Cardiac muscle cell (in vitro differentiated cells and primary cell): ENCODE measurements around the gene ZNF827. TPM values are rescaled to one million over a fixed set of nuclear protein-coding genes. Genes with fewer than 3 reads are reported as not detected.

ENCODE experiments used
- DNase-seq, 2 donors: peaks; one replicate each; pipeline versions ENCODE4 v3.0.0 to v3.0.0-alpha.2; 2010 to 2017; ENCODE audit warnings: low read depth in 1 of 2, low spot score in 1 of 2
- H3K27ac ChIP-seq: fragments of 200-600 bp; sonication (generic); 2 replicates; pipeline ENCODE4 v1.5.1; 2016
- H3K27me3 ChIP-seq: fragments of 200-600 bp; sonication (generic); 2 replicates; pipeline ENCODE4 v1.6.0; 2016; ENCODE audit warnings: control low read depth
- H3K36me3 ChIP-seq: fragments of 200-600 bp; sonication (generic); 2 replicates; pipeline ENCODE4 v1.5.1; 2016; ENCODE audit warnings: control low read depth
- H3K4me1 ChIP-seq: fragments of 200-600 bp; sonication (generic); 2 replicates; pipeline ENCODE4 v1.8.1; 2017; ENCODE audit warnings: low read depth, mild to moderate bottlenecking, mixed run types
- H3K4me3 ChIP-seq: fragments of 200-600 bp; sonication (generic); 2 replicates; pipeline ENCODE4 v1.5.1; 2016; ENCODE audit warnings: mild to moderate bottlenecking
- H3K9me3 ChIP-seq: fragments of 200-600 bp; sonication (generic); 2 replicates; pipeline ENCODE4 v1.5.1; 2017; ENCODE audit warnings: low read depth, mild to moderate bottlenecking, control low read depth
- CTCF ChIP-seq: IDR thresholded peaks from 2 replicates; pipeline ENCODE4 v1.5.1; 2012; ENCODE audit warnings: low read depth, mild to moderate bottlenecking, low read length
- polyA plus RNA-seq: library from polyadenylated mRNA; unstranded; fragments of >200 nt; fragmentation: Nextera tagmentation; extraction: Ambion mirVana; gene quantifications from 2 replicates; pipeline ENCODE4 v1.2.1, GENCODE V29; 2016
- total RNA-seq: library from RNA; depleted of rRNA; stranded (reverse); fragments of >200 nt; gene quantifications from 2 replicates; pipeline ENCODE4 v1.2.3, GENCODE V29; 2016

ZNF827 gene
- total and polyA plus RNA-seq, 2 experiments from 2014 or later: 13.2 to 37.3 TPM

- Histone ChIP-seq H3K4me3 (peak overlapping the region; percentile 100), H3K36me3 (no peaks in the 10 kb centered on the region), H3K27ac (peak overlapping the region; percentile 97), H3K9me3 (no peaks in the 10 kb centered on the region), H3K27me3 (no peaks in the 10 kb centered on the region), H3K4me1 (peaks cover 39% of the 10 kb centered on the region)
- TF ChIP-seq CTCF: no peak
- DNase-seq: peak; percentile 79
Measured at GRCh38 chr4:145936997-145937901, 1.4 kb downstream of the ZNF827 start.

GRCh38 chr4:145936142-145936996 is 2.3 kb downstream of the ZNF827 start:
- peak; percentile 32 for TF ChIP-seq CTCF
- H3K4me3 ChIP-seq: peak overlapping the region; percentile 100
- H3K4me1 ChIP-seq: peaks cover 43% of the 10 kb centered on the region
- DNase-seq: peak; percentile 89 to 92
- peak overlapping the region; percentile 97 for H3K27ac ChIP-seq
- no peaks in the 10 kb centered on the region for H3K27me3 ChIP-seq
- H3K9me3 ChIP-seq: no peaks in the 10 kb centered on the region
- no peaks in the 10 kb centered on the region for H3K36me3 ChIP-seq

- Histone ChIP-seq H3K4me3 (peak overlapping the region; percentile 100), H3K4me1 (peaks cover 51% of the 10 kb centered on the region), H3K9me3 (no peaks in the 10 kb centered on the region), H3K36me3 (no peaks in the 10 kb centered on the region), H3K27me3 (no peaks in the 10 kb centered on the region), H3K27ac (peak overlapping the region; percentile 97)
- peak; percentile 54 to 75 for DNase-seq
- TF ChIP-seq CTCF: no peak
Measured at GRCh38 chr4:145935253-145936141, 3.1 kb downstream of the ZNF827 start.

GRCh38 chr4:145934434-145935047 is 4.1 kb downstream of the ZNF827 start:
- H3K27ac ChIP-seq: peak overlapping the region; percentile 97
- peak overlapping the region; percentile 100 for H3K4me3 ChIP-seq
- no peaks in the 10 kb centered on the region for H3K27me3 ChIP-seq
- peak in 1 of 2 donors; percentile 32 for DNase-seq
- H3K9me3 ChIP-seq: no peaks in the 10 kb centered on the region
- peaks cover 58% of the 10 kb centered on the region for H3K4me1 ChIP-seq
- no peak for TF ChIP-seq CTCF
- H3K36me3 ChIP-seq: no peaks in the 10 kb centered on the region
